A549 (cell line): Measurements from ENCODE around the gene HOXC6. TPM values are rescaled to one million over a fixed set of nuclear protein-coding genes. Genes with fewer than 3 reads are reported as not detected.

ENCODE experiments used
- ATAC-seq, 2 experiments: fragments of 200-7000 bp in 1 of 2; fragments of >200 bp in 1 of 2; cut with Nextera tagmentation in 1 of 2; cut with Tn5 transposase in 1 of 2; 3 replicates each; pipeline versions ENCODE4 v1.8.0 to v1.9.1; 2018 to 2020; ENCODE audit warnings: mild to moderate bottlenecking in 1 of 2, moderate library complexity in 1 of 2
- CTCF ChIA-PET: fragments of 300-600 bp; sonication (Branson Sonifier 250); formaldehyde crosslinking; extraction: SDS; loops from one replicate; lab custom pipeline; 2021; ENCODE audit warnings: antibody characterized with exemption, inconsistent platforms; lab: Yijun Ruan, JAX
- POLR2A ChIA-PET: fragments of 350-600 bp; formaldehyde crosslinking; extraction: SDS; loops from one replicate; lab custom pipeline; 2021; ENCODE audit warnings: antibody characterized with exemption, inconsistent platforms; lab: Yijun Ruan, JAX
- DNase-seq, 2 experiments: peaks; one replicate each; pipeline versions ENCODE4 v3.0.0 to v3.0.0-alpha.2; 2011 to 2016; ENCODE audit warnings: low read depth in 1 of 2, low spot score in 1 of 2
- FAIRE-seq: peaks from 2 replicates; lab custom pipeline; 2011; peaks lifted over from hg19 to GRCh38; lab: Jason Lieb, UNC
- H3K27ac ChIP-seq, 2 experiments: fragments of >200 bp; sonication (Bioruptor Twin); formaldehyde crosslinking; 3 replicates each; pipeline ENCODE4 v1.5.1; 2016 to 2017
- H3K4me1 ChIP-seq: fragments of >200 bp; sonication (Bioruptor Twin); formaldehyde crosslinking; 3 replicates; pipeline ENCODE4 v1.6.1; 2016
- H3K4me2 ChIP-seq: fragments of >200 bp; sonication (Bioruptor Twin); formaldehyde crosslinking; 3 replicates; pipeline ENCODE4 v1.6.1; 2016
- H3K4me3 ChIP-seq: fragments of >200 bp; sonication (Bioruptor Twin); formaldehyde crosslinking; 3 replicates; pipeline ENCODE4 v1.5.1; 2016
- H3K9me3 ChIP-seq: fragments of >200 bp; sonication (Bioruptor Twin); formaldehyde crosslinking; 3 replicates; pipeline ENCODE4 v1.6.1; 2016
- CHD4 ChIP-seq: fragments of 200-600 bp; sonication (generic); IDR thresholded peaks from 2 replicates; pipeline ENCODE4 v1.6.1; 2016; ENCODE audit warnings: antibody characterized with exemption, mild to moderate bottlenecking, borderline replicate concordance
- CTCF ChIP-seq: fragments of >200 bp; sonication (Bioruptor Twin); formaldehyde crosslinking; IDR thresholded peaks from 3 replicates; pipeline ENCODE4 v1.5.1; 2016
- EP300 ChIP-seq, 2 experiments: fragments of >200 bp; sonication (Bioruptor Twin); formaldehyde crosslinking; IDR thresholded peaks; 2 replicates in 1 of 2; 3 replicates in 1 of 2; pipeline ENCODE4 v1.6.1; 2016 to 2017
- ESRRA ChIP-seq: fragments of 150-350 bp; IDR thresholded peaks from 2 replicates; pipeline ENCODE4 v1.6.1; 2014; ENCODE audit warnings: mild to moderate bottlenecking, low read length, borderline replicate concordance
- FOSB ChIP-seq: fragments of 250-450 bp; sonication (Bioruptor Pico); IDR thresholded peaks from 2 replicates; pipeline ENCODE4 v1.5.0; 2020; ENCODE audit warnings: mild to moderate bottlenecking, moderate library complexity
- FOXS1 ChIP-seq: fragments of 250-450 bp; sonication (Bioruptor Pico); IDR thresholded peaks from 2 replicates; pipeline ENCODE4 v1.5.0; 2020; ENCODE audit warnings: mild to moderate bottlenecking, moderate library complexity
- HDAC2 ChIP-seq: fragments of 200-600 bp; sonication (generic); IDR thresholded peaks from 2 replicates; pipeline ENCODE4 v1.6.1; 2016
- KDM5A ChIP-seq: fragments of 200-600 bp; sonication (generic); IDR thresholded peaks from 2 replicates; pipeline ENCODE4 v1.6.1; 2016; ENCODE audit warnings: antibody characterized with exemption, mild to moderate bottlenecking
- MAZ ChIP-seq: fragments of 150-350 bp; IDR thresholded peaks from 2 replicates; pipeline ENCODE4 v1.6.1; 2014; ENCODE audit warnings: antibody characterized with exemption, low read depth, low read length, borderline replicate concordance
- NFE2L2 ChIP-seq: fragments of 150-350 bp; conservative IDR thresholded peaks from 2 replicates; pipeline ENCODE4 v1.6.1; 2014; ENCODE audit warnings: low read length
- RAD21 ChIP-seq, 2 experiments: fragments of >200 bp in 1 of 2; sonication (Bioruptor Twin) in 1 of 2; formaldehyde crosslinking in 1 of 2; IDR thresholded peaks in 1 of 2; conservative IDR thresholded peaks in 1 of 2; 2 replicates in 1 of 2; 3 replicates in 1 of 2; pipeline ENCODE4 v1.6.1; 2012 to 2018; ENCODE audit warnings: inconsistent platforms in 1 of 2
- RCOR1 ChIP-seq: fragments of 150-350 bp; IDR thresholded peaks from 2 replicates; pipeline ENCODE4 v1.6.1; 2014; ENCODE audit warnings: antibody characterized with exemption, low read length, low read depth
- SREBF2 ChIP-seq: fragments of 450-650 bp; IDR thresholded peaks from 2 replicates; pipeline ENCODE4 v1.6.1; 2014; ENCODE audit warnings: mild to moderate bottlenecking, moderate library complexity
- TP53 ChIP-seq: fragments of 250-450 bp; sonication (Bioruptor Pico); IDR thresholded peaks from 2 replicates; pipeline ENCODE4 v1.5.0; 2021; ENCODE audit warnings: mild to moderate bottlenecking, moderate library complexity
- WGBS: methylation state at CpG from one replicate; pipeline ENCODE4 v1.1.6; 2017; ENCODE audit errors: missing lambda C conversion rate; 5-methylcytosine and 5-hydroxymethylcytosine counted together
- polyA plus RNA-seq, 4 experiments: library from polyadenylated mRNA; depleted of rRNA in 3 of 4; stranded (reverse); fragments of >200 nt; fragmentation: RNase III in 1 of 4; extraction: RNeasy Plus Mini Kit Qiagen cat#74134 plus additional on column Dnase treatment in 1 of 4; gene quantifications; 2 replicates in 3 of 4; 3 replicates in 1 of 4; pipeline ENCODE4 v1.2.3, GENCODE V29; 2011 to 2017
- TF ChIP-seq, protein P1 (sequence below): fragments of 450-650 bp; IDR thresholded peaks from 2 replicates; pipeline ENCODE4 v1.6.1; 2014; ENCODE audit warnings: antibody characterized with exemption
- TF ChIP-seq, protein P2 (sequence below): fragments of >200 bp; sonication (Bioruptor Twin); formaldehyde crosslinking; IDR thresholded peaks from 3 replicates; pipeline ENCODE4 v1.6.1; 2016
- TF ChIP-seq, protein P3 (sequence below): fragments of 150-350 bp; IDR thresholded peaks from 2 replicates; pipeline ENCODE4 v1.6.1; 2014; ENCODE audit warnings: low read depth, mild to moderate bottlenecking, low read length

Gene HOXC6
- polyA plus RNA-seq, 2 of the 4 experiments (the other 2 are of a cell fraction) = 5.2 to 6.0 TPM

- 84% methylated on average over 18 of the region's 18 CpGs for WGBS
- DNase-seq = no peak
- ChIA-PET CTCF (interaction anchor here (1.0 to 28.7 kb wide), 7 partner anchors 8 to 250 kb away, joined by 3 to 1074 read pairs (median 6); partner anchors contain the start of genes HOXC10, HOXC8 and SMUG1), POLR2A (no interaction called here)
- Histone ChIP-seq H3K4me1 (peaks cover 22% of the 10 kb centered on the region), H3K27ac (no peak overlapping the region), H3K4me2 (no peak overlapping the region), H3K4me3 (no peak overlapping the region), H3K9me3 (no peaks in the 10 kb centered on the region)
- no peak for ATAC-seq
- no peak for TF ChIP-seq NFE2L2
- no peak for TF ChIP-seq CHD4
- TF ChIP-seq MAZ = no peak
- TF ChIP-seq, protein P1, sequence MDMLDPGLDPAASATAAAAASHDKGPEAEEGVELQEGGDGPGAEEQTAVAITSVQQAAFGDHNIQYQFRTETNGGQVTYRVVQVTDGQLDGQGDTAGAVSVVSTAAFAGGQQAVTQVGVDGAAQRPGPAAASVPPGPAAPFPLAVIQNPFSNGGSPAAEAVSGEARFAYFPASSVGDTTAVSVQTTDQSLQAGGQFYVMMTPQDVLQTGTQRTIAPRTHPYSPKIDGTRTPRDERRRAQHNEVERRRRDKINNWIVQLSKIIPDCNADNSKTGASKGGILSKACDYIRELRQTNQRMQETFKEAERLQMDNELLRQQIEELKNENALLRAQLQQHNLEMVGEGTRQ = no peak
- TF ChIP-seq, protein P2, sequence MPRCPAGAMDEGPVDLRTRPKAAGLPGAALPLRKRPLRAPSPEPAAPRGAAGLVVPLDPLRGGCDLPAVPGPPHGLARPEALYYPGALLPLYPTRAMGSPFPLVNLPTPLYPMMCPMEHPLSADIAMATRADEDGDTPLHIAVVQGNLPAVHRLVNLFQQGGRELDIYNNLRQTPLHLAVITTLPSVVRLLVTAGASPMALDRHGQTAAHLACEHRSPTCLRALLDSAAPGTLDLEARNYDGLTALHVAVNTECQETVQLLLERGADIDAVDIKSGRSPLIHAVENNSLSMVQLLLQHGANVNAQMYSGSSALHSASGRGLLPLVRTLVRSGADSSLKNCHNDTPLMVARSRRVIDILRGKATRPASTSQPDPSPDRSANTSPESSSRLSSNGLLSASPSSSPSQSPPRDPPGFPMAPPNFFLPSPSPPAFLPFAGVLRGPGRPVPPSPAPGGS = no peak
- FAIRE-seq = no peak
These were observed 34.9 kb upstream of the HOXC6 start for GRCh38 chr12:53993162-53994008.

GRCh38 chr12:53994009-53994263 is 34.3 kb upstream of the HOXC6 start:
- no peak overlapping the region for H3K27ac ChIP-seq
- no peak for FAIRE-seq
- DNase-seq = no peak
- ChIA-PET POLR2A (no interaction called here), CTCF (interaction anchor here (1.0 to 28.7 kb wide), 7 partner anchors 9 to 250 kb away, joined by 3 to 1074 read pairs (median 6); partner anchors contain the start of genes HOXC10, HOXC8 and SMUG1)
- no peak overlapping the region for H3K4me2 ChIP-seq
- H3K4me3 ChIP-seq = no peak overlapping the region
- peaks cover 19% of the 10 kb centered on the region for H3K4me1 ChIP-seq
- TF ChIP-seq CTCF = no peak
- TF ChIP-seq, protein P3, sequence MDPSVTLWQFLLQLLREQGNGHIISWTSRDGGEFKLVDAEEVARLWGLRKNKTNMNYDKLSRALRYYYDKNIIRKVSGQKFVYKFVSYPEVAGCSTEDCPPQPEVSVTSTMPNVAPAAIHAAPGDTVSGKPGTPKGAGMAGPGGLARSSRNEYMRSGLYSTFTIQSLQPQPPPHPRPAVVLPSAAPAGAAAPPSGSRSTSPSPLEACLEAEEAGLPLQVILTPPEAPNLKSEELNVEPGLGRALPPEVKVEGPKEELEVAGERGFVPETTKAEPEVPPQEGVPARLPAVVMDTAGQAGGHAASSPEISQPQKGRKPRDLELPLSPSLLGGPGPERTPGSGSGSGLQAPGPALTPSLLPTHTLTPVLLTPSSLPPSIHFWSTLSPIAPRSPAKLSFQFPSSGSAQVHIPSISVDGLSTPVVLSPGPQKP = no peak
- no peak for TF ChIP-seq RAD21 (conservative IDR thresholded peaks at IDR 0.05 in 1 of 2, IDR thresholded peaks at IDR 0.05 in 1 of 2)
- TF ChIP-seq ESRRA = no peak
- no peak for TF ChIP-seq TP53
- TF ChIP-seq RCOR1 = no peak
- TF ChIP-seq HDAC2 = no peak
- no peak for TF ChIP-seq EP300 (IDR thresholded peaks at IDR 0.05)
- TF ChIP-seq SREBF2 = no peak
- TF ChIP-seq KDM5A = no peak
- no peak for TF ChIP-seq FOXS1 (CRISPR knock-in tag)
- TF ChIP-seq FOSB (CRISPR knock-in tag) = no peak
- no peak for ATAC-seq
- WGBS = 87% methylated on average over 19 of the region's 19 CpGs
- H3K9me3 ChIP-seq = no peaks in the 10 kb centered on the region
